Measurements from ENCODE around the gene RBPJ.
"Not testable (repeated sequence)": the region's sequence is repeated elsewhere in the genome, so short reads cannot be mapped to it uniquely, and the experiment has no call there.

RBPJ gene

GRCh38 chr4:26331380-26331950 is 10.7 kb downstream of the RBPJ start:
- DNase-seq (ENCODE audit: extremely low read depth in 1 of 2, low read depth in 1 of 2): no peak

DNA sequence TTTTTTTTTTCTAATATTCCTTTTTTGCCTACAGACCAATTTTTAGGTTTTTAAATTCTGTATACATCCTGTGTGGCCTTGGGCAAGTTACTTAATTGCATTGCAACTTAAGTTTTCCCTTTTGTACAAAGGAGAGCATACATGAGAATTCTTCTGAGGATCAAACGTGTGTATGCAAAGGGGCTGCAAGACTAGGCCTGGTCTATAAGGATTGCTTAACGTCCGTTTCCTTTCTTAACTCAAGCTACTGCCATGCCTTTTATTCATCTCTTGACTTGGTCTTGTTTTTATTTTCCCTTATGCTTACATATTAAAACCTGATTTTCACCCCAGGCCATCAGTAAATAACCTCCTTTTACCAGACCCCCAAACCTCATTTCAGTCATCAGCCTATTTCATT is 13.6 kb downstream of the RBPJ start:
- DNase-seq (ENCODE audit: extremely low read depth in 1 of 2, low read depth in 1 of 2): no peak

DNA sequence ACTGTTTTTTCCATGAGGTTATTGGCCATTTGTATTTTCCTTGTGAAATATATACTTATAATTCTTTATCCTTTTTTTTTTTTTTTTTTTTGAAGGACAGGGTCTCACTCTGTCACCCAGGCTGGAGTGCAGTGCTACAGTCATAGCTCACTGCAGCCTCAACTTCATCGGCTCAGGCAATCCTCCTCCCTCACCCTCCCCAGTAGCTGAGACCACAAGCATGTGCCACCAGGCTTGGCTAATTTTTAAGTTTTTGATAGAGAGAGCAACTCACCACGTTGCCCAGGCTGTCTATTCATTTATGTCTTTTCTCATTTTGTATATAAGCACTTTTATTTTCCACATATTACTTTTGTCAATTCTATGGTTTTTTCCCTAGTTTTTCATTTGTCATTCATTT is 16.8 kb downstream of the RBPJ start:
- DNase-seq (ENCODE audit: extremely low read depth in 1 of 2, low read depth in 1 of 2): no peak

DNA sequence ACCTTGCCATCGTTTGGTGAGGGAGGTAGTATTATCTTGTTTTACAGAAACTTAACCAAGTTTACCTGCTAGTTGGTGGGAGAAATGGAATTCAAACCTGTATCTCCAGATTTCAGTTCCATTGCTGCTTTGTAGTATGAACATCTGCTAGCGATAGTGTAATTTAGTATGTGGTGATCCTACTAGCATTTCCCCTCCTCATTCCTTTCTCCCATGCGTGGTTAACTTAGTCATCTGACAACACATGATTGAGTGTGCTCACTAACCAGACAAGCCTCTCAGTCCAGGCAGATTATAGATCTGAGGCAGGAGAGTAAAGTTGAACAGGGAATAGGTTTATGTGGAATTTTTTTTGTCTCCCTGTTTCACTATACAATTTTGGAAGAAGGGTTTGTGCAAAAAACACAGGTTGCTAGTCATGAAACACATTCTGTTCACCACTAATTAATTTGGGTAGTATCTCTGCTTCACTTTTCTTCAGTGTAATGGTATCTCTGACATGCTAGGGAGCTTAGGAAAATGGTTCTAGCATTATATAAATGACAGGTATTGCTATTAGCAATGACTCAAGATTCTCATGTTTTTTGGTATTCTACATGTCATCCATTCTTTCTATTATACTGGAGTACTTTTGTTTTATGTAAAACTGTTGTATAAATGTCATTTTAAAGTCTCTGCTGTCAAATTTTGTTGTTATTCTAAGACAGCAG is 21.7 kb downstream of the RBPJ start:
- no peak for DNase-seq (ENCODE audit: extremely low read depth in 1 of 2, low read depth in 1 of 2)

DNA sequence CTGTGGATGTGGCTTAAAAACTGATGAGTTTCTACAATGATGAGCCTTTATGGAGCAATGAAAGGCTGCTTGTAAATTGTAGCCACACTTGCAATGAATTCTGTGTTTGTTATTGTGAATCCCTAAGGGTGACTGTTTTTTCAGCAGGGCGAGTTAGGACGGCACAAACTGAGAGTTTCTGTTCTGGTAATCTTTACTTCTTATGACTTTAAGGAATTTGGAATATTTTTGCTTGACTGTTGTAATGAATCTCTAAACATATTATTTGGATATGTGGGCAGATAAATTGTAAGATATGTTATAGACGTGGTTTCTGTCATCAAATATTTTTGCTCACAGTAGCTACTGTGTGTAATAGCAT is 22.2 kb downstream of the RBPJ start:
- DNase-seq (ENCODE audit: extremely low read depth in 1 of 2, low read depth in 1 of 2): no peak

- no peak for DNase-seq (ENCODE audit: extremely low read depth in 1 of 2, low read depth in 1 of 2)
Measured at GRCh38 chr4:26344901-26345564, 24.2 kb downstream of the RBPJ start.

GRCh38 chr4:26345565-26345938 is 24.7 kb downstream of the RBPJ start:
- DNase-seq (ENCODE audit: extremely low read depth in 1 of 2, low read depth in 1 of 2): no peak

DNA sequence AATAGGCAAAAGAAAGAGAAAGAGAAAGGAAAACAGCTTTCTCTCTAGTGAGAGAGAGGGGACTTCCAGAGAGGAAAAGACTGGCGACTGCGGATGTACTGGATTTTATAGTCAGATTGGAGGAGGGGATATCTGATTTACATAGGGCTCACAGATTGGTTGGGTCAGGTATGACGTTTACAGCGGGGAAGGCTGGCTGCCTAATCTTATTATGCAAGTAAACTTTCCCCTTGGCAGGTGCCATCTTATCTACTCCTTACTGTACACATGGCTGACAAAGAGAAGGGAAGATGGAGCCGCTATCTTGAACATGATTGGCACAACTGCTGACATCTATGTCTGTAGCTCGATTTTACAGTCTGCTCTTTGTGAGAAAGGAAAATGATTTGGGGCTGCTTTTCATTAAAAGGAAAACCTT is 25.4 kb downstream of the RBPJ start:
- DNase-seq (ENCODE audit: extremely low read depth in 1 of 2, low read depth in 1 of 2): no peak

GRCh38 chr4:26349496-26349895 is 28.7 kb downstream of the RBPJ start:
- DNase-seq (ENCODE audit: extremely low read depth in 1 of 2, low read depth in 1 of 2): no peak

DNA sequence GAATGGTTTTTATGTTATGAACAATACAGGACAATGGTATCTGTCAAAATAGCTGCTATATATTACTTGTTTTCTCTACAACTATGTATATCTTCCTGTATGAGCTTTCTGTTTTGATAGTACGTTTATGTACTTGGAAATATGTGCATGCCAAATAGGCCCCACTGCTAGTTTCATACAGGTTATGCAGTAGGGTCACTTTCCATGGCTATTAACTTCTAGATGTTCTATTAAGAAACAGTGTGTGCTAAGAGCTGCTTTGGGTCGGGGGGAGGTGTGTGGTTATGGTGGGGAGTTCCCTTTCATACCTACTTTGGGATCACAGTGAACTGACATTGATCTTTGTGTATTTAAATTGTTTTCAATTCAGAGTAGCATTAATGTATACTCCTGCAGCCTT is 30.9 kb downstream of the RBPJ start:
- no peak for DNase-seq (ENCODE audit: extremely low read depth in 1 of 2, low read depth in 1 of 2)

GRCh38 chr4:26354491-26354890 is 33.7 kb downstream of the RBPJ start:
- DNase-seq (ENCODE audit: extremely low read depth in 1 of 2, low read depth in 1 of 2): no peak

DNA sequence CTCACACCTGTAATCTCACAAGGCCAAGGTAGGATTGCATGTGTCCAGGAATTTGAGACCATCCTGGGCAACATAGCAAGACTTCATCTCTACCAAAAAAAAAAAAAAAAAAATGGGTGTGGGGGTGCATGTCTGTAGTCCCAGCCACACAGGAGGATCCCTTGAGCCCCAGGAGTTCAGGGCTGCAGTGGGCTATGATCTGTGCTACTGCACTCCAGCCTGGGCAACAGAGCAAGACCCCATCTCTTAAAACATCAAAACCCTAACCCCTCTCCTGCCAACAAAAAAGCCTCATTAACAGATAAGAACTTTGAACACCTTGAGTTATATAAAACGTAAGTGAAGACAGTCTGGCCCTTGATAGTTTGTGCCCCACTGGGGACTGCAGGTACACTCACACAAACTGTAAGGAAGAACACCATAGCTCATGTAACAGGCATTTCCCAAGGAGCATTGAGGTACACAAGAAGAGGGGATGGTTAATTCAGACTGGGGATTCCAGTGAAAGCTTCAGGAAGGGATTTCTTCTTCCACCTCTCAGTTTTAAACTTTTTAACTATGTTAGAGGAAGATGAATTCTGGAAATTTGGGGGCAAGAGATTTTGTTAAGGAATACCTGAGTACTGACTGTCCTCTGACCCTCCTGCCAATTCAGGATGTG is 34.7 kb downstream of the RBPJ start:
- no peak for DNase-seq (ENCODE audit: extremely low read depth in 1 of 2, low read depth in 1 of 2)

DNA sequence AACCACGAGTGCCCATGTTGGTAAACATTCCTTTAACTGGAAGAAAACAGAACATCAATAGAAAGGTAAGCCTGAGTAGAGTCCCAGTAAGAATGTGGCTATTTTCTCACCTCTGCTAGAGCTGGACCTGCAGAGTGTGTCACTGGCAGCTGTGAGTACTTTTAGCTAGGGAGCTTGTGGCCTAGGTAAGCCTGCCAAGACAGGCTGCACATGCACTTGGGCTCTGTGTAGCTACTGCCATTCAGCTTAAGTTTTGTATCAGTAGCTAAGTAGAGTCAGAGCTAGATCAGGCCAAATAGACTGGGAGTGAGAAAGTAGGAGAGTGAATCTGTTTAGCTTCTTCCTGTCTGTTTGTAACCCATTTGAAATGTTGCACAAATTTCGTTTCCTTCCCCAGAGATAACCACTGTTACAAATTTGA is 35.3 kb downstream of the RBPJ start:
- no peak for DNase-seq (ENCODE audit: extremely low read depth in 1 of 2, low read depth in 1 of 2)

- DNase-seq (ENCODE audit: extremely low read depth in 1 of 2, low read depth in 1 of 2): not testable (repeated sequence)
Measured at GRCh38 chr4:26359521-26359920, 38.7 kb downstream of the RBPJ start.

GRCh38 chr4:26360273-26360672 is 39.5 kb downstream of the RBPJ start:
- no peak for DNase-seq (ENCODE audit: extremely low read depth in 1 of 2, low read depth in 1 of 2)

GRCh38 chr4:26360864-26361263 is 40.0 kb downstream of the RBPJ start:
- DNase-seq (ENCODE audit: extremely low read depth in 1 of 2, low read depth in 1 of 2): no peak

GRCh38 chr4:26361297-26361696 is 40.5 kb downstream of the RBPJ start:
- DNase-seq (ENCODE audit: extremely low read depth in 1 of 2, low read depth in 1 of 2): no peak

DNA sequence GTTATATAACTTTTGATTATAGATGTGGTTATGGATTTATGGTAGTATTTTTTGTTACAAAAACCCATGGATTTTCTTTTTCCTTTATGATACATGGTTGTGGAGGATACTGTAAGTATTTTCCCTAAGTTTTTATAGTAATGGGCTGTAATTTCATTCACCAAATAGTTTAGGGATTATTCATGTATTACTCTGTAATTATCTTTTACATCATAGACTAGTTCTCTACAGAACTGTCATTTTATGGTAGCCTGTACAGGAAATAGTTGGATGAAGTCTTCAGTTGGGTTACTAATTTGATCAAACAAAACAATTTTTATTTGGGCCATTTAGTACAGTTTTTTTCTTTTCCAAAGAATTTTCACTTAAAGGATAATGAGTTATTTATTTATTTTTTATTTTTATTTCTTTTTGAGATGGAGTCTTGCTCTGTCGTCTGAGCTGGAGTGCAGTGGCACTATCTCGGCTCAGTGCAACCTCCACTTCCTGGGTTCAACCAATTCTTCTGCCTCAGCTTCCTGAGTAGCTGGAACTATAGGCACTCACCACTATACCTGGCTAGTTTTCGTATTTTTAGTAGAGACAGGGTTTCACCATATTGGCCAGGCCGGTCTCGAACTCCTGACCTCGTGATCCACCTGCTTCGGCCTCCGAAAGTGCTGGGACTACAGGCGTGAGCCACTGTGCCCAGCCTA is 42.1 kb downstream of the RBPJ start:
- no peak for DNase-seq (ENCODE audit: extremely low read depth in 1 of 2, low read depth in 1 of 2)

- DNase-seq (ENCODE audit: extremely low read depth in 1 of 2, low read depth in 1 of 2): no peak
Measured at GRCh38 chr4:26365537-26366150, 44.8 kb downstream of the RBPJ start.

- DNase-seq (ENCODE audit: extremely low read depth in 1 of 2, low read depth in 1 of 2): no peak
Measured at GRCh38 chr4:26367811-26368210, 47.0 kb downstream of the RBPJ start.

- no peak for DNase-seq (ENCODE audit: extremely low read depth in 1 of 2, low read depth in 1 of 2)
Measured at GRCh38 chr4:26368685-26369084, 47.9 kb downstream of the RBPJ start.

All from activated CD8-positive, alpha-beta memory T cell treated with anti-CD3 and anti-CD28 coated beads for 1 hour (primary cell).